DND-41 (cell line): ENCODE measurements around the gene AK5.

Source experiments
- EZH2 ChIP-seq: IDR thresholded peaks from 3 replicates; pipeline ENCODE4 v1.6.1; 2012; ENCODE audit warnings: borderline replicate concordance, low read depth, mild to moderate bottlenecking, moderate library complexity, low read length, inconsistent platforms; ENCODE audit not compliant: severe bottlenecking
- TF ChIP-seq, protein P1 (sequence below): IDR thresholded peaks from 2 replicates; pipeline ENCODE4 v1.5.1; 2012; ENCODE audit warnings: borderline replicate concordance, low read length, moderate library complexity, mild to moderate bottlenecking; ENCODE audit not compliant: poor library complexity, severe bottlenecking; ENCODE audit errors: extremely low read depth

DNA sequence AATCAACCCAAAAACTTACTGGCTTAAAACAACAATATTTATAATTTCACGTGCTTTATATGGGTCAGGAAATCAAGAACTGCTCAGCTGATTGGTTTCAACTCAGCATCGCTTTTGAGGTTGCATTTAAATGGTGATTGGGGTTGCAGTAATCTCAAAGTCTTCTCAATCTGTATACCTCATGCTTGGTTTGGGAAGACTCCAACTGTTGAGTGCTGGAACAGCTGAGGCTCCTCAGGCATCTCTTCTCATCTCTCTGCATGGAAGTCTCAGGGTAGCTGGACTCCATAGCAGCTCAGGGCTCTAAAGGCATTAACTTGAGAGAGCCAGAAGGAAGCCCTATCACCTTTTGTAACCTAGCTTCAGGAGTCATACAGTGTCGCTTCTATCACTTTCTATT, 35.1 kb downstream of the AK5 start:
- TF ChIP-seq, protein P1, sequence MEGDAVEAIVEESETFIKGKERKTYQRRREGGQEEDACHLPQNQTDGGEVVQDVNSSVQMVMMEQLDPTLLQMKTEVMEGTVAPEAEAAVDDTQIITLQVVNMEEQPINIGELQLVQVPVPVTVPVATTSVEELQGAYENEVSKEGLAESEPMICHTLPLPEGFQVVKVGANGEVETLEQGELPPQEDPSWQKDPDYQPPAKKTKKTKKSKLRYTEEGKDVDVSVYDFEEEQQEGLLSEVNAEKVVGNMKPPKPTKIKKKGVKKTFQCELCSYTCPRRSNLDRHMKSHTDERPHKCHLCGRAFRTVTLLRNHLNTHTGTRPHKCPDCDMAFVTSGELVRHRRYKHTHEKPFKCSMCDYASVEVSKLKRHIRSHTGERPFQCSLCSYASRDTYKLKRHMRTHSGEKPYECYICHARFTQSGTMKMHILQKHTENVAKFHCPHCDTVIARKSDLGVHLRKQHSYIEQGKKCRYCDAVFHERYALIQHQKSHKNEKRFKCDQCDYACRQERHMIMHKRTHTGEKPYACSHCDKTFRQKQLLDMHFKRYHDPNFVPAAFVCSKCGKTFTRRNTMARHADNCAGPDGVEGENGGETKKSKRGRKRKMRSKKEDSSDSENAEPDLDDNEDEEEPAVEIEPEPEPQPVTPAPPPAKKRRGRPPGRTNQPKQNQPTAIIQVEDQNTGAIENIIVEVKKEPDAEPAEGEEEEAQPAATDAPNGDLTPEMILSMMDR: no peak
- no peak for TF ChIP-seq EZH2
